ENCODE results near the gene SH2B3. TPM values are rescaled to one million over a fixed set of nuclear protein-coding genes. Genes with fewer than 3 reads are reported as not detected.

Gene SH2B3
- total RNA-seq, 2 donors from 2014 or later, result 26.4 to 40.9 TPM

- Histone ChIP-seq H3K4me3 (no peak overlapping the region), H3K4me1 (peaks cover 47% of the 10 kb centered on the region), H3K9me3 (no peaks in the 10 kb centered on the region), H3K27ac (peak overlapping the region; percentile 38), H3K27me3 (no peaks in the 10 kb centered on the region), H3K9ac (ENCODE audit: low read depth in 2 of 2, low read length in 2 of 2) (peak overlapping the region in 1 of 2 donors; percentile 38), H3K36me3 (no peaks in the 10 kb centered on the region)
- intact Hi-C loops (cut with DNase I), result no loop called here
- no peak for TF ChIP-seq CTCF (IDR thresholded peaks at IDR 0.05)
- no peak for DNase-seq
Measured at GRCh38 chr12:111442301-111443045, 36.8 kb downstream of the SH2B3 start.

GRCh38 chr12:111443086-111443485, 37.4 kb downstream of the SH2B3 start:
- Histone ChIP-seq H3K4me1 (peaks cover 47% of the 10 kb centered on the region), H3K27me3 (no peaks in the 10 kb centered on the region), H3K27ac (peak overlapping the region; percentile 38), H3K9ac (ENCODE audit: low read depth in 2 of 2, low read length in 2 of 2) (peak overlapping the region in 1 of 2 donors; percentile 38), H3K36me3 (no peaks in the 10 kb centered on the region), H3K4me3 (no peak overlapping the region), H3K9me3 (no peaks in the 10 kb centered on the region)
- intact Hi-C loops (cut with DNase I), result no loop called here
- DNase-seq, result no peak
- TF ChIP-seq CTCF (IDR thresholded peaks at IDR 0.05), result no peak

- peaks cover 45% of the 10 kb centered on the region for H3K4me1 ChIP-seq
Measured at GRCh38 chr12:111443586-111443985, 37.9 kb downstream of the SH2B3 start.

GRCh38 chr12:111444314-111444924, 38.7 kb downstream of the SH2B3 start:
- Histone ChIP-seq H3K4me1 (peaks cover 44% of the 10 kb centered on the region), H3K36me3 (peaks cover 3% of the 10 kb centered on the region), H3K4me3 (no peak overlapping the region), H3K27ac (peak overlapping the region; percentile 53), H3K27me3 (no peaks in the 10 kb centered on the region), H3K9me3 (no peaks in the 10 kb centered on the region), H3K9ac (ENCODE audit: low read depth in 2 of 2, low read length in 2 of 2) (peak overlapping the region in 1 of 2 donors; percentile 66)
- intact Hi-C loops (cut with DNase I), result no loop called here
- no peak for TF ChIP-seq CTCF (IDR thresholded peaks at IDR 0.05)
- no peak for DNase-seq

More at GRCh38 chr12:111443586-111443985, 37.9 kb downstream of the SH2B3 start:
- TF ChIP-seq CTCF (IDR thresholded peaks at IDR 0.05), result no peak
- peak overlapping the region; percentile 38 for H3K27ac ChIP-seq
- H3K36me3 ChIP-seq, result no peaks in the 10 kb centered on the region
- DNase-seq, result no peak
- H3K9me3 ChIP-seq, result no peaks in the 10 kb centered on the region
- peak overlapping the region in 1 of 2 donors; percentile 38 for H3K9ac ChIP-seq (ENCODE audit: low read depth in 2 of 2, low read length in 2 of 2)
- H3K4me3 ChIP-seq, result no peak overlapping the region
- no peaks in the 10 kb centered on the region for H3K27me3 ChIP-seq
- intact Hi-C loops (cut with DNase I), result no loop called here

- Histone ChIP-seq H3K9me3 (no peaks in the 10 kb centered on the region), H3K4me3 (no peak overlapping the region), H3K27me3 (no peaks in the 10 kb centered on the region), H3K9ac (ENCODE audit: low read depth in 2 of 2, low read length in 2 of 2) (peak overlapping the region; percentile 57 to 66), H3K36me3 (peaks cover 3% of the 10 kb centered on the region), H3K27ac (peak overlapping the region; percentile 53), H3K4me1 (peaks cover 44% of the 10 kb centered on the region)
- intact Hi-C loops (cut with DNase I), result no loop called here
- TF ChIP-seq CTCF (IDR thresholded peaks at IDR 0.05), result no peak
- DNase-seq, result peak; percentile 61
Measured at GRCh38 chr12:111444925-111445725, 39.4 kb downstream of the SH2B3 start.
